Activated CD4-positive, alpha-beta T cell treated with anti-CD3 and anti-CD28 coated beads, Interleukin-10, Interleukin-2, amounts not matched to agents 100 ng/mL and 50 ng/mL, durations not matched to agents 16 hours and 8 hours (primary cell): Measurements from ENCODE around the gene PTPRM.

ENCODE experiments used
- DNase-seq: peaks from one replicate; pipeline ENCODE4 v3.0.0-alpha.2; 2020

The PTPRM gene

GRCh38 chr18:8142932-8143331, 575.8 kb downstream of the PTPRM start:
- no peak for DNase-seq

GRCh38 chr18:8151181-8151580, 584.1 kb downstream of the PTPRM start:
- no peak for DNase-seq

DNA sequence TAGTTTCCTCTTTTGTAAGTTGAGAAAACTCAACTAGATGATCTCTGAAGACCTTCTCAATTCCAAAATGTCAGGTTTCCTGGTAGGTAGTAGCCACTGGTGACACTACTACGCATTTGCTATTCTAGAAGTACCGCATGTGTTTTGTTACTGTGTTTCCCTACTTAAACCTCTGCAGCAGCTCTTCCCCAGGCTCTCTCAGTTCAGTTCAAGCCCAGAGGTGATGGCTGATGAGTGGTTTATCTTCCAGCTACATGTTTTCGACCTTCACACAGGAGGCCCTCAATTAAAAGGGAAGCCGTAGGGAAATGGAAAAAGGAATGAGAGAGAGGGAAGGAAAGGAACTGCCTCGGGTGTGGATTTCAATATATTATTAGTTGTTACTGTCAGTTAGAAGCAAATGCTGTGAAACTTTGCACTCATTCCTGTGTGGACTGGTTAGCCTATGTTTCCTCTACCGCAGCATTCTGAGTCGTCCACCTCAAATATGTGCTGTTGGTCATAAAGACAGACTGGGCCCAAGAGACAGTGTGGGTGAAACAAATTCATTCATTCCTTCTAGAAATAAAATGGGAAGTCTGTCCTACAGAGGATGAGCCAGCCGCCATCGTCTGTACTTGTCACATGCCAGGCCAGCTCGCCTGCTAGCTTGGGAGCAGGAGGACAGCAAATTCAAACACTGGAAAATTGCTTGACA, 586.9 kb downstream of the PTPRM start:
- DNase-seq, result no peak

- DNase-seq, result no peak
Measured at GRCh38 chr18:8162802-8163201, 595.7 kb downstream of the PTPRM start.

DNA sequence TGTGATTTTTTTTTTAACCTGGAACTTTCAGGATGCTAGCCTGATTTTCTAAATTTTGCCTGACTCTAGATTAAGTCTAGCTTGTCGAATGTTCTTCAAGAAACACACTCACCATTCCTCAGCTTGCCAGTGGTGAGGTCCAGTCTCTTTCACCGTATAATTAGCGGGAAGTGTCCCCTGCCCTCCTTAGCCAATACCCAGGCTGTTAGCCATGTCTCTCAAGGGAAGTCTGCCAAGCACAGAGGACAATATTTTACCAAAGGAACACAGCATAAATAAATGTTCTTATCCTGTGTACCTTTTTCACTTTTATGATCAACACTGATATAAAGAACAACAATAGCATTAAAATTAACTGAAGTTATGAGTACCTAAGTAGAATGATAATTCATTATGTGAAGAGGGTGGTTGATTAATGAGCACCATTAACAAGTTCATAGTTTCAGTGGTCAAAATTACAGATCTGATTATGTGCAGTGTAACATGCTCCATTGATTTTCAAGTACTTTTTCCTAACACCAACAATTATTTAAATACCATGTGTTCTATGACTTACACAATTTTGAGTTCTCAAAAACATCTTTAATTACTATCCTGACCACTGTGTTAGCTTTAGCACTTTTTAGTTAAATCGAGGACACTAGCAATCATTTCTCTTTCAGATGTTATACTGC, 596.3 kb downstream of the PTPRM start:
- DNase-seq, result no peak

DNA sequence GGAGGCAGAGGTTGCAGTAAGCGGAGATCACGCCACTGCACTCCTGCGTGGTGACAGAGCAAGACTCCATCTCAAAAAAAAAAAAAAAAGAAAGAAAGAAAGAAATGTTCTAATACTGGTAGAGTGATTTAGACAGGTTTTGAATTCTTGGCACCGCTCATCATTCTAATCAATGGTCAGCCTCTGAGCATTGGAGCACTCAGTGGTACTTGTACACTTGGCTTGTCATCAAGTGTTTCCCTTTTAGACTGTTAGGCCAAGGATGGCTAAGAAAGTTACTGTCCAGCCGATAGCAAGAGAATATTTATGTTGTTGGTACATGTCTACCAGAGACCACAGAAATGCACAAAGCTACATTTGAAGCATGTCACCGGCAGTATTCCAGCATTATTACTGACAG, 598.0 kb downstream of the PTPRM start:
- no peak for DNase-seq

DNA sequence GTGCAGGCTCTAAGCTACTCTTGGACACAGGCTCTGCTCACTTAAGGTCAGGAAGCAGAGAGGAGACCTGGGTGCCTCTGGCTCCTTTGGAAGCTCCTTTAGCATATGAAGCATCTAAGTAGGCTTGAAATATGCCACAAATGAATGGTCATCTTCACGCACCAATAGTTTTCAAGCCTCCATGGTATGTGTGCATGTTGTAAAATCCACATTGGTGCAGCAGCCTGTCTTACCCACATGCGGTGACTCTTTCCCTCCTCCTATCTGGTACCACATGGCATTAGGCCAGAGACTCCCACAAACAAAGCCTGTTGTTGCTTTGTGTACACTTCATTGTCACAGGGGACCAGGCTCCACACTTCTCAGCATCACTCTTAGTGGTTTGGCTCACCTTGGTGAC, 599.9 kb downstream of the PTPRM start:
- DNase-seq, result no peak

DNA sequence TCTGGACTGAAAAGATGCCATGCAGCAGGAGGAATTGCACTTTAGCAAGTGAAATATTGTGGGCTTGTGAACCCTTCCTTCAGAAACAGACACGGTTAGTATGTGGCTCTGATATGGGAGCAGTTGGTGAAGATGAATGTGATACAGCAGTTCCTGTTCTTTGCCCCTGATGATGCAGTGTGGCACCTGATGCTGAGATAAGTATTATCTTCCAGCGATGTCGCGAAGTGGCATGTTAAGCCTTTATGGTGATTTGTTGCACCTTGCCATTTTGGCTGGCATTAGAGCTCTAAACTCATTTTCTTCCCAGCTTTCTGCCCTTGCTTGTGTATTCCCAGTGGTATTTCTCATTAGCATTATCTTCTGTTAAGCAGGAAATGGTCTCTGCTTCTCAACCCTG, 600.6 kb downstream of the PTPRM start:
- DNase-seq, result no peak

- no peak for DNase-seq
Measured at GRCh38 chr18:8169722-8170121, 602.6 kb downstream of the PTPRM start.

- no peak for DNase-seq
Measured at GRCh38 chr18:8174771-8175170, 607.7 kb downstream of the PTPRM start.

GRCh38 chr18:8175501-8176061, 608.5 kb downstream of the PTPRM start:
- no peak for DNase-seq

DNA sequence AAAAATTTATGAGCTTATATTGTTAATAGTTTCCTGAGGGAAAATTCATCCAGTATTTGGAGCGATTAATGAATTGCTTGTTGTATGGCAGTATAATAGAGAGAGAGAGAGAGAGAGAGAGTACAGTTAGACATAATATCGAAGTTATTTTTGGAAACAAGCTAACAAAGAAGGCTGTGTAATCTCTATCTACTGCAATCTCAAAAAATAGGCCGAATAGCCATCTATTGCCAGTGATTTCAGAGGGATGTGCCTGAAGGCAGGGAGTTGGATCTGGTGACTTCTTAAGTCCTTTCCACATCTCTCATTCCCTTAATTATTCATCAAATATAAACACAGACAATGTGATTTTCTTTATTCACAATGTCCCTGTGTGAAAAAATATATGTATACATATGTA, 609.0 kb downstream of the PTPRM start:
- no peak for DNase-seq

GRCh38 chr18:8176554-8176953, 609.4 kb downstream of the PTPRM start:
- DNase-seq, result no peak

- no peak for DNase-seq
Measured at GRCh38 chr18:8177330-8178016, 610.4 kb downstream of the PTPRM start.

- no peak for DNase-seq
Measured at GRCh38 chr18:8186413-8186812, 619.3 kb downstream of the PTPRM start.

DNA sequence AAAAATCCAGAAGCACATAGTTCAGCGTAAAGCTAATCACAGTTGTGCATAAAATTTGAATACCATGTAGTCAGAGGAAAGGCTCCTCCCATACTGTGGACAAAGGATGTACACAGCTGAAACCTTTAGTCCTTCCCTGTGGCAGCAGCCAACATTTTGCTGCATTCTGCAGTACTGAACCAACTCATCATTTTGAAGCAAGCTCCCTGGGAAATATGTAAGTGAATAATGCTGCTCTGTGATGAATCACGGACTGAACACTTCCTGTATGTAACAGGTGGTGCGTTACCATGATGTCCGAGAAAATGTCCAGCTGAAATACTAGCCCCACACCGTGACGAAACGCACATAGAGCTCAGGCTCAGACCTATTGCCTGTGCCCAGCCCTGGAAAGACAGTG, 621.1 kb downstream of the PTPRM start:
- no peak for DNase-seq

DNA sequence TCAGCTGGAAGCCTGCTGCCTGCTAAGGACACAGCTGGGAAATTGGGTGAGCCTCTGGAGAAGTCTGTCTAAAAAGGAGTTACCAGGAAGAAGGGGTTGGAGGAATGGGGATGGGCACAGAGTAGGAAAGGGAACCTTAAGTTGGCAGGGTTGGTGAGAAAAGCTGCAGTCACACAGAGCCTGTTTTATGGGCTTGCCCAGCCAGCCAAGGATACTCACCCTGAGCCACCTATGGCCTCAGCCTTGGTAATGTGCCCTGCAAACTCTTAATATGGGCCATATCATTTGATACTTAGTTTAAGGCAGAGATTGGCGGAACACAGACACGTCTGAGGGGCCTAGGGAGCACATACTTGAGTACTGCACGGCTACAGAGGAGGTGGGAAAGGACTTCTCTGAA, 623.9 kb downstream of the PTPRM start:
- no peak for DNase-seq

DNA sequence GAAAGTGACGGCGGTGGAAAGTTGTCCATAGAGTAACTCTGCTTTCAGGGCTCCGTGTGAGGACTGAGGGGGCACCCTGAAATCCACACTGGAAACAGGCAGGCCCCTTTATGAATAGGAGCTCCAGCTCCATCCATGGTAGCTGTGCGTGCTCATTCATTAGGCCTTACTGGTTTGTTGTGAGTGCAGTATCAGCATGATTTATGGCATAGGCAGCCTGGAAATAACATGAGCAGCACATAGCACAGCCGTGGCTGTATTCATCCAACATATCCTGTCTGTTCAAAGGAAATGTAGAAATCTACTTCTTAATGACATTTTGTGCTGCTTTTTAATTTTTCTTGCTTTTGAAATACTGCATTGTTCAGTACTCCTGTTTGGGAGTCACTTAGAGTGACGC, 627.3 kb downstream of the PTPRM start:
- DNase-seq, result no peak

- no peak for DNase-seq
Measured at GRCh38 chr18:8196238-8196637, 629.1 kb downstream of the PTPRM start.

DNA sequence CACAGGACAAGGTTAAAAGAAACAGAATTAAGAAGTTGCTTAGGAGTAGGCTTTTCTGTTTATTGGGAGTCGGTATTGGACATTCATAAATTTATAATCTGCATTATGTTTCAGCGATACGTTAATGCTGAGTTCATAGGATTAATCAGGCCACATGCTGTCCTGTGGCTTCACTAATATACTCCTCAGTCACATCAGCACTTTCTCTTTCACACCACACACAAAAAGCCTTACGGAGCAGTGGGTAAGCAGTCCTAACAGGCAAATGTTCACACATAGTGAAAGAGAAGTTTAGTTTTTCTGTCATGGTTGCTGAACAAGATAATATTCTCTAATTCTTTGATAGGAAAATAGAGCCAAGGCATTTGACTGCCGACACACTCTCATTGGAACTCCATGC, 630.4 kb downstream of the PTPRM start:
- DNase-seq, result no peak

GRCh38 chr18:8207996-8208395, 640.9 kb downstream of the PTPRM start:
- DNase-seq, result no peak

DNA sequence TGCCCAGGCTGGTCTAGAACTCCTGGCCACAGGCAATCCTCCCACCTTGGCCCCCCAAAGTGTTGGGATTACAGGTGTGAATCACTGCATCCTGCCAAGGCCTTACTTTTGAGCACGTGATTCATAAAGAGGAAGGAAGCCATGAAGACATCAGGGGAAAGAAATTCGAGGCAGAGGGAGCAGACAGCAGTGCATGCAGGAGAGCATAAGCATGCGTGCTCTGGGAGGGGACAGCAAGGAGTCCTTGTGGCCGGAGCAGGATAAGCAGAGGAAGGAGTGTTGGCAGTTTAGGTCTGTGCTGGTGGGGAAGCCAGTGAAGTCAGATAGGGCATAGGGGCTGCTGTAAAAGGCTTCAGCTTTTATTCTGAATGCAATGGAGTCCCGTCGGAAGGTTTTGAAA, 641.6 kb downstream of the PTPRM start:
- DNase-seq, result no peak

GRCh38 chr18:8212896-8213780, 646.0 kb downstream of the PTPRM start:
- DNase-seq, result no peak
